Esophagus muscularis mucosa (tissue), 4 donors: ENCODE results near the gene RNU6-8. TPM values are rescaled to one million over a fixed set of nuclear protein-coding genes. Genes with fewer than 3 reads are reported as not detected.
A peak's percentile ranks its signal among the peaks of the same experiment; 100 is the strongest.

Source experiments
- DNase-seq: peaks from one replicate; pipeline ENCODE4 v3.0.0-alpha.2; 2017; ENCODE audit errors: extremely low spot score
- H3K27ac ChIP-seq, 4 donors: fragments of 200-600 bp; sonication (generic); replicated peaks in 1 of 4; 1 replicate in 3 of 4; 2 replicates in 1 of 4; pipeline ENCODE4 v1.5.1; 2016 to 2019; ENCODE audit warnings: mild to moderate bottlenecking in 1 of 4
- H3K27me3 ChIP-seq, 4 donors: fragments of 200-600 bp; sonication (generic); one replicate each; pipeline versions ENCODE4 v1.5.1 to v1.6.0; 2016 to 2019
- H3K36me3 ChIP-seq, 4 donors: fragments of 200-600 bp; sonication (generic); one replicate each; pipeline ENCODE4 v1.5.1; 2016 to 2019
- H3K4me1 ChIP-seq, 4 donors: fragments of 200-600 bp; sonication (generic); one replicate each; pipeline ENCODE4 v1.5.1; 2016 to 2019
- H3K4me3 ChIP-seq, 4 donors: fragments of 200-600 bp; sonication (generic); 1 replicate in 2 of 4; 2 replicates in 2 of 4; pipeline ENCODE4 v1.5.1; 2016 to 2019; ENCODE audit warnings: mild to moderate bottlenecking in 4 of 4, moderate library complexity in 1 of 4
- H3K9me3 ChIP-seq, 4 donors: fragments of 200-600 bp; sonication (generic); 1 replicate in 3 of 4; 2 replicates in 1 of 4; pipeline ENCODE4 v1.5.1; 2016 to 2019
- EP300 ChIP-seq: sonication (generic); formaldehyde crosslinking; IDR thresholded peaks from one replicate; pipeline ENCODE4 v1.6.1; 2017; ENCODE audit warnings: antibody characterized with exemption
- POLR2A ChIP-seq: fragments of 450-650 bp; IDR thresholded peaks from one replicate; pipeline ENCODE4 v1.6.1; 2017; ENCODE audit warnings: antibody characterized with exemption, moderate library complexity, mild to moderate bottlenecking, low read depth
- POLR2AphosphoS5 ChIP-seq, 2 donors: sonication (generic); formaldehyde crosslinking; IDR thresholded peaks; one replicate each; pipeline ENCODE4 v1.6.1; 2017; ENCODE audit warnings: antibody characterized with exemption in 2 of 2
- WGBS: methylation state at CpG from one replicate; pipeline ENCODE4 v1.1.5; 2018; 5-methylcytosine and 5-hydroxymethylcytosine counted together
- intact Hi-C: fragments of 100-400 bp; cut with DNase I; formaldehyde crosslinking; loops from one replicate; pipeline ENCODE4 v1.15.1; 2023
- total RNA-seq, 4 donors: library from RNA; depleted of rRNA; stranded (reverse); fragments of >200 nt; gene quantifications; one replicate each; pipeline versions ENCODE4 v1.1.0 to v1.2.1, GENCODE V29; 2016
- TF ChIP-seq, protein P1 (sequence below), 3 experiments: fragments of 200-600 bp in 2 of 3; fragments of 450-650 bp in 1 of 3; sonication (generic) in 2 of 3; IDR thresholded peaks; one replicate each; pipeline ENCODE4 v1.5.1; 2017 to 2019; ENCODE audit warnings: antibody characterized with exemption in 3 of 3, mild to moderate bottlenecking in 2 of 3, moderate library complexity in 1 of 3

The RNU6-8 gene
- total RNA-seq, 4 donors from 2014 or later = not detected

DNA sequence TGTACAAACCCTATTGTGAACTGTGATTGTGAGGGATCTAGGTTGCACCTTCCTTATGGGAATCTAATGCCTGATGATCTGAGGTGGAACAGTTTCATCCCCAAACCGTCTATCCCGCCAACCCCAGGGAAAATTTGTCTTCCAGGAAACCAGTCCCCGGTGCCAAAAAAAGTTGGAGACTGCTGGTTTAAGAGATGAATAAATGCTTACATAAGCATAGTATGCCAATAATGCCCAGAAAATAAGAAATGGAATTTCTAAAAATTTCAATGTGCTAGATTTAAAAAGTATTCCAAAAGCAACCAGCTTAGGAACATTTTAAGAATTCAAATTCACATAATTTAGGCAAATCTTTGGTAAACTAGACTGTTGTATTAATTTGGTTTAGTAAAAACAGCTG lies 5.4 kb upstream of the RNU6-8 start:
- Histone ChIP-seq H3K27ac (no peak overlapping the region), H3K9me3 (no peaks in the 10 kb centered on the region), H3K36me3 (no peaks in the 10 kb centered on the region), H3K4me1 (peaks cover 0 to 11% (median 5%) of the 10 kb centered on the region in 4 donors), H3K4me3 (no peak overlapping the region), H3K27me3 (no peaks in the 10 kb centered on the region)
- TF ChIP-seq, protein P1, sequence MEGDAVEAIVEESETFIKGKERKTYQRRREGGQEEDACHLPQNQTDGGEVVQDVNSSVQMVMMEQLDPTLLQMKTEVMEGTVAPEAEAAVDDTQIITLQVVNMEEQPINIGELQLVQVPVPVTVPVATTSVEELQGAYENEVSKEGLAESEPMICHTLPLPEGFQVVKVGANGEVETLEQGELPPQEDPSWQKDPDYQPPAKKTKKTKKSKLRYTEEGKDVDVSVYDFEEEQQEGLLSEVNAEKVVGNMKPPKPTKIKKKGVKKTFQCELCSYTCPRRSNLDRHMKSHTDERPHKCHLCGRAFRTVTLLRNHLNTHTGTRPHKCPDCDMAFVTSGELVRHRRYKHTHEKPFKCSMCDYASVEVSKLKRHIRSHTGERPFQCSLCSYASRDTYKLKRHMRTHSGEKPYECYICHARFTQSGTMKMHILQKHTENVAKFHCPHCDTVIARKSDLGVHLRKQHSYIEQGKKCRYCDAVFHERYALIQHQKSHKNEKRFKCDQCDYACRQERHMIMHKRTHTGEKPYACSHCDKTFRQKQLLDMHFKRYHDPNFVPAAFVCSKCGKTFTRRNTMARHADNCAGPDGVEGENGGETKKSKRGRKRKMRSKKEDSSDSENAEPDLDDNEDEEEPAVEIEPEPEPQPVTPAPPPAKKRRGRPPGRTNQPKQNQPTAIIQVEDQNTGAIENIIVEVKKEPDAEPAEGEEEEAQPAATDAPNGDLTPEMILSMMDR (IDR thresholded peaks at IDR 0.05) = no peak
- TF ChIP-seq POLR2AphosphoS5 (IDR thresholded peaks at IDR 0.05) = no peak
- no peak for TF ChIP-seq POLR2A
- no peak for TF ChIP-seq EP300
- intact Hi-C loops = no loop called here
- DNase-seq = no peak
- 87% methylated on average over 3 of the region's 3 CpGs for WGBS

DNA sequence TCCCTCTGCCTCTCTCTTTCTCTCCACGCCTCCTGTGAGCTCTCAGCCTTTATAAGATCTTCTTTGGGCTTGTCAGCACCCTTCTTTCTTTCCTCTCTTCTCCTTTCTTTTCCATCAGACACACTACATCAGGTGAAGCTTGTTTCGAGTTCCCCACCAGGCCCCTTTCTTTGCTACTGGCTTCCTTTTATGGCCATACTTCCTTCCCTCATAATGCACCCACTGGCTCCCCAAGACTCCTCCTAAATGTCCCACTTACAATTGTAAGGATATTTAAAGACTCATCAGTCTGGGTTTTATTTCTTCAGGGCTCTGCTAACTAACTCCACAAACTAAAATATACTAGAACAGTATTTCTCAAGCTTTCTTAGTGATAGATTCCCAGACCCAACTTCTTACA lies 3.5 kb upstream of the RNU6-8 start:
- intact Hi-C loops = no loop called here
- no peak for DNase-seq
- 81% methylated on average over 2 of the region's 2 CpGs for WGBS
- Histone ChIP-seq H3K4me3 (no peak overlapping the region), H3K9me3 (no peaks in the 10 kb centered on the region), H3K27me3 (no peaks in the 10 kb centered on the region), H3K4me1 (peaks cover 9 to 22% (median 13%) of the 10 kb centered on the region in 4 donors), H3K27ac (peak overlapping the region in 1 of 4 donors; percentile 50), H3K36me3 (no peaks in the 10 kb centered on the region)
- TF ChIP-seq POLR2AphosphoS5 (IDR thresholded peaks at IDR 0.05) (no peak), EP300 (no peak), POLR2A (no peak)
- TF ChIP-seq, protein P1 (IDR thresholded peaks at IDR 0.05) = no peak

DNA sequence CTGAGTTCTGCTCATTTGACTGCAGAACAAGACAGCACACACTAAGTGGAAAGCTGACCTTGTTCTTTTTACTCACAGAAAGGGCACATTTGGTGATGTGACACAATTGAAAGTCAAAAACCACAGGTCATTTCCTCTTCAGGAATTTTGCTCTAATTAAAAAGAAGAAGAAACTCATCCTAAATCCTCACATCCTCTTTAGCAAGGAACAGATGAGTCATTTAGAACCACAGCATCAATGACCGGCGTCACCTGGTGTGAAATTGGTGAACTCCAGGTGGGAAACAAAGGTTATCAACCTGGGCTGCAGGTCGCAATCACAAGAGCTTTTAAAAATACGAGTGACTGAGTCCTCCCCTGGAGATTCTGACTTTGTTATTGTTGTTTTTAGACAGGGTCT lies 2.9 kb upstream of the RNU6-8 start:
- intact Hi-C loops = no loop called here
- 83% methylated on average over 4 of the region's 4 CpGs for WGBS
- peaks cover 9 to 22% (median 14%) of the 10 kb centered on the region in 4 donors for H3K4me1 ChIP-seq
- DNase-seq = no peak
- H3K27me3 ChIP-seq = no peaks in the 10 kb centered on the region
- no peaks in the 10 kb centered on the region for H3K36me3 ChIP-seq
- TF ChIP-seq, protein P1 (IDR thresholded peaks at IDR 0.05) = no peak
- TF ChIP-seq POLR2AphosphoS5 (IDR thresholded peaks at IDR 0.05) (no peak), EP300 (no peak), POLR2A (no peak)
- peak overlapping the region in 1 of 4 donors; percentile 50 for H3K27ac ChIP-seq
- no peaks in the 10 kb centered on the region for H3K9me3 ChIP-seq
- H3K4me3 ChIP-seq = no peak overlapping the region

DNA sequence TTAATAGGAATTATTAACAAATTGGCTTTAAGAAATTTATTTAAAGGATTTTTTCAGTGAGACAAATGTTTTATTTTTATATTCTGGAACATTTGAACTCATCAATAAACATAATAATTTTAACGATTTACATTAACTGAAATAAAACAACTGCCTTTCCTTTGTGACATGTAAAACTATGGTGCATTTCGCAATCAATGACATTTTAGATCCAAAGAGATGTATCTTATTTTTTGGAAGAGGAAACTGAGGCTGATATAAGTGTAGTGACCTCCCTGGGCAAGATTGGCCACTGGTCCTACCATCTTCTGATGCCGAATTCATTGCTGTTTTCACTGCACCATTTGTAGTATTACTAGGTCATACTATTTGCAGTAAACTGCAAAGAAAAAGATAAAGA lies 2.5 kb upstream of the RNU6-8 start:
- Histone ChIP-seq H3K9me3 (no peaks in the 10 kb centered on the region), H3K27me3 (no peaks in the 10 kb centered on the region), H3K36me3 (no peaks in the 10 kb centered on the region), H3K4me3 (no peak overlapping the region), H3K4me1 (peaks cover 9 to 22% (median 18%) of the 10 kb centered on the region in 4 donors), H3K27ac (no peak overlapping the region)
- no peak for TF ChIP-seq POLR2AphosphoS5 (IDR thresholded peaks at IDR 0.05)
- TF ChIP-seq, protein P1 (IDR thresholded peaks at IDR 0.05) = no peak
- no peak for TF ChIP-seq EP300
- no peak for TF ChIP-seq POLR2A
- WGBS = 93% methylated on average over 3 of the region's 3 CpGs
- intact Hi-C loops = no loop called here
- no peak for DNase-seq

DNA sequence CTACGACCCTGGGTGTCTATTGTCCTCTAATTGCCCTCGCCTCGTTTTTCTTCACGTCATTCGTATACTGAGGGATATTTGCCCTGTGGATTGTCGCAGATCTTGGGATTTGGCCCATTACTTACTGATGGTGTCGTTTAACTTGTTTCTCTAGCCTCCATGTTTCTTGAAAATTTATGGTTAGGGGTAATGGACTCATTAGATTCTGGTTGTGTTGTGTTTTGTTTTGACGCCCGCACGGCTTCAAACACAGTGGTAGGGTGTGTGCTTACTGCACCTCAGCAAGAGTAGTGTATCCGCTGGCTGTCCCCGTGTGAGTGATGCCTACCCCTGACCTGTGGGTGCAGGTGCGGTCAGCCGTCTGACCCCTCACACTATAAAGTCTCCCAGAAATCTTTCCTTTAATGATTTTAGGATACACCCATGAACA lies 874 bp upstream of the RNU6-8 start:
- Histone ChIP-seq H3K27me3 (no peaks in the 10 kb centered on the region), H3K4me3 (peak overlapping the region; percentile 57 to 80 (median 69)), H3K4me1 (peaks cover 9 to 23% (median 19%) of the 10 kb centered on the region in 4 donors), H3K9me3 (no peaks in the 10 kb centered on the region), H3K27ac (peak overlapping the region; percentile 82 to 89 (median 85)), H3K36me3 (no peaks in the 10 kb centered on the region)
- 8% methylated on average over 14 of the region's 14 CpGs for WGBS
- DNase-seq = no peak
- no peak for TF ChIP-seq POLR2A
- no peak for TF ChIP-seq POLR2AphosphoS5 (IDR thresholded peaks at IDR 0.05)
- TF ChIP-seq, protein P1 (IDR thresholded peaks at IDR 0.05) = no peak
- TF ChIP-seq EP300 = no peak
- intact Hi-C loops = loop anchor here (5.0 kb wide), 1 partner anchor 48 kb away; no protein-coding TSS in a partner anchor
